ENCODE results near the gene HTR2C.
A peak's percentile ranks its signal among the peaks of the same experiment; 100 is the strongest.
"Not testable (repeated sequence)": the region's sequence is repeated elsewhere in the genome, so short reads cannot be mapped to it uniquely, and the experiment has no call there.

Gene HTR2C

GRCh38 chrX:114715096-114715495 is 131.2 kb downstream of the HTR2C start:
- no peak for DNase-seq

- DNase-seq = peak; percentile 15
Measured at GRCh38 chrX:114717921-114718320, 134.0 kb downstream of the HTR2C start.

- DNase-seq = no peak
Measured at GRCh38 chrX:114766541-114766940, 182.7 kb downstream of the HTR2C start.

GRCh38 chrX:114774691-114775090 is 190.8 kb downstream of the HTR2C start:
- DNase-seq = no peak

GRCh38 chrX:114782925-114783324 is 199.0 kb downstream of the HTR2C start:
- DNase-seq = no peak

GRCh38 chrX:114787061-114787460 is 203.2 kb downstream of the HTR2C start:
- DNase-seq = no peak

GRCh38 chrX:114797494-114797893 is 213.6 kb downstream of the HTR2C start:
- no peak for DNase-seq

GRCh38 chrX:114798907-114799306 is 215.0 kb downstream of the HTR2C start:
- DNase-seq = no peak

GRCh38 chrX:114800719-114801118 is 216.8 kb downstream of the HTR2C start:
- DNase-seq = no peak

- DNase-seq = no peak
Measured at GRCh38 chrX:114819509-114819908, 235.6 kb downstream of the HTR2C start.

GRCh38 chrX:114841051-114841450 is 257.2 kb downstream of the HTR2C start:
- no peak for DNase-seq

- DNase-seq = no peak
Measured at GRCh38 chrX:114842181-114842580, 258.3 kb downstream of the HTR2C start.

- no peak for DNase-seq
Measured at GRCh38 chrX:114889481-114889880, 305.6 kb downstream of the HTR2C start.

- no peak for DNase-seq
Measured at GRCh38 chrX:114903618-114904017, 319.7 kb downstream of the HTR2C start.

- no peak for DNase-seq
Measured at GRCh38 chrX:114905251-114905650, 321.4 kb downstream of the HTR2C start.

- DNase-seq = no peak
Measured at GRCh38 chrX:114906984-114907510, 323.2 kb downstream of the HTR2C start.

GRCh38 chrX:114924423-114924822 is 340.5 kb downstream of the HTR2C start:
- DNase-seq = no peak

- DNase-seq = no peak
Measured at GRCh38 chrX:114924856-114925255, 341.0 kb downstream of the HTR2C start.

GRCh38 chrX:114930227-114930626 is 346.3 kb downstream of the HTR2C start:
- no peak for DNase-seq

GRCh38 chrX:114932550-114932949 is 348.7 kb downstream of the HTR2C start:
- DNase-seq = no peak

GRCh38 chrX:114933291-114933690 is 349.4 kb downstream of the HTR2C start:
- not testable (repeated sequence) for DNase-seq

- DNase-seq = not testable (repeated sequence)
Measured at GRCh38 chrX:114937090-114937489, 353.2 kb downstream of the HTR2C start.

- no peak for DNase-seq
Measured at GRCh38 chrX:114952696-114953095, 368.8 kb downstream of the HTR2C start.

Measured in femur (tissue), 1 donor.